H9 (cell line): ENCODE measurements around the gene STARD7. TPM values are rescaled to one million over a fixed set of nuclear protein-coding genes. Genes with fewer than 3 reads are reported as not detected.
A peak's percentile ranks its signal among the peaks of the same experiment; 100 is the strongest.

Experiments used
- DNase-seq: peaks from one replicate; pipeline ENCODE4 v3.0.0-alpha.2; 2017
- H2AFZ ChIP-seq: one replicate; pipeline ENCODE4 v1.6.1; 2013; ENCODE audit warnings: mild to moderate bottlenecking, low read length, control low read depth, moderate library complexity
- H2AK5ac ChIP-seq: 2 replicates; pipeline ENCODE4 v1.6.1; 2013; ENCODE audit warnings: low read length, control low read depth, mixed read lengths; ENCODE audit not compliant: insufficient read length
- H2BK120ac ChIP-seq: one replicate; pipeline ENCODE4 v1.6.1; 2013; ENCODE audit warnings: low read depth, mild to moderate bottlenecking, low read length, control low read depth, inconsistent platforms; ENCODE audit not compliant: poor library complexity, severe bottlenecking
- H2BK12ac ChIP-seq: 2 replicates; pipeline ENCODE4 v1.6.1; 2013; ENCODE audit warnings: low read length, control low read depth, mixed read lengths, low read depth; ENCODE audit not compliant: insufficient read length
- H2BK15ac ChIP-seq: 2 replicates; pipeline ENCODE4 v1.6.1; 2013; ENCODE audit warnings: low read depth, low read length, control low read depth
- H2BK20ac ChIP-seq: one replicate; pipeline ENCODE4 v1.6.1; 2013; ENCODE audit warnings: low read depth, mild to moderate bottlenecking, low read length, control low read depth, inconsistent platforms; ENCODE audit not compliant: poor library complexity, severe bottlenecking
- H2BK5ac ChIP-seq: 2 replicates; pipeline ENCODE4 v1.6.1; 2013; ENCODE audit warnings: low read length, control low read depth, mixed read lengths; ENCODE audit not compliant: insufficient read length
- H3K14ac ChIP-seq: 2 replicates; pipeline ENCODE4 v1.6.1; 2013; ENCODE audit warnings: low read length, control low read depth; ENCODE audit not compliant: insufficient read depth
- H3K18ac ChIP-seq: 2 replicates; pipeline ENCODE4 v1.6.1; 2013; ENCODE audit warnings: low read depth, mild to moderate bottlenecking, mixed read lengths, low read length, control low read depth; ENCODE audit not compliant: insufficient read length
- H3K23ac ChIP-seq: 2 replicates; pipeline ENCODE4 v1.6.1; 2013; ENCODE audit warnings: low read length, control low read depth, mixed read lengths, low read depth; ENCODE audit not compliant: insufficient read length
- H3K23me2 ChIP-seq: 2 replicates; pipeline ENCODE4 v1.6.1; 2013; ENCODE audit warnings: low read depth, mild to moderate bottlenecking, mixed read lengths, low read length, control low read depth; ENCODE audit not compliant: insufficient read length, poor library complexity, severe bottlenecking
- H3K27ac ChIP-seq: 2 replicates; pipeline ENCODE4 v1.5.1; 2013; ENCODE audit warnings: low read length, control low read depth, mixed read lengths, low read depth; ENCODE audit not compliant: insufficient read length
- H3K27me3 ChIP-seq: 2 replicates; pipeline ENCODE4 v1.6.1; 2013; ENCODE audit warnings: low read length, control low read depth, inconsistent platforms; ENCODE audit not compliant: insufficient read depth
- H3K4ac ChIP-seq: 2 replicates; pipeline ENCODE4 v1.6.1; 2013; ENCODE audit warnings: low read depth, mild to moderate bottlenecking, control low read depth, inconsistent platforms, low read length, moderate library complexity
- H3K4me1 ChIP-seq: 2 replicates; pipeline ENCODE4 v1.6.1; 2013; ENCODE audit warnings: low read length, control low read depth, inconsistent platforms; ENCODE audit not compliant: insufficient read depth
- H3K4me2 ChIP-seq: 2 replicates; pipeline ENCODE4 v1.6.1; 2013; ENCODE audit warnings: low read length, control low read depth, mixed read lengths; ENCODE audit not compliant: insufficient read length, insufficient read depth
- H3K56ac ChIP-seq: 2 replicates; pipeline ENCODE4 v1.6.1; 2013; ENCODE audit warnings: low read depth, mild to moderate bottlenecking, mixed read lengths, low read length, control low read depth; ENCODE audit not compliant: insufficient read length
- H3K79me1 ChIP-seq: 2 replicates; pipeline ENCODE4 v1.6.1; 2013; ENCODE audit warnings: low read depth, mild to moderate bottlenecking, moderate library complexity, low read length, control low read depth, inconsistent platforms; ENCODE audit not compliant: insufficient read depth, poor library complexity, severe bottlenecking
- H3K79me2 ChIP-seq: 2 replicates; pipeline ENCODE4 v1.6.1; 2013; ENCODE audit warnings: low read length, control low read depth, inconsistent platforms; ENCODE audit not compliant: insufficient read depth
- H3K9ac ChIP-seq: 2 replicates; pipeline ENCODE4 v1.6.1; 2013; ENCODE audit warnings: low read length, control low read depth, mixed read lengths; ENCODE audit not compliant: insufficient read length; ENCODE audit errors: extremely low read depth
- H3K9me3 ChIP-seq: one replicate; pipeline ENCODE4 v1.6.1; 2013; ENCODE audit warnings: low read depth, low read length, inconsistent platforms; ENCODE audit not compliant: control insufficient read depth
- H3T11ph ChIP-seq: one replicate; pipeline ENCODE4 v1.6.1; 2013; ENCODE audit warnings: mild to moderate bottlenecking, low read length, control low read depth, inconsistent platforms
- H4K20me1 ChIP-seq: one replicate; pipeline ENCODE4 v1.6.1; 2013; ENCODE audit not compliant: control insufficient read depth, insufficient read length, insufficient read depth
- H4K5ac ChIP-seq: 2 replicates; pipeline ENCODE4 v1.6.1; 2013; ENCODE audit warnings: low read depth, mild to moderate bottlenecking, mixed read lengths, low read length, control low read depth; ENCODE audit not compliant: insufficient read length
- H4K8ac ChIP-seq: replicated peaks from 2 replicates; pipeline ENCODE4 v1.6.1; 2013; ENCODE audit warnings: low read length, control low read depth, mixed read lengths, low read depth; ENCODE audit not compliant: insufficient read length
- H4K91ac ChIP-seq: 2 replicates; pipeline ENCODE4 v1.6.1; 2013; ENCODE audit warnings: low read depth, mild to moderate bottlenecking, moderate library complexity, mixed read lengths, low read length, control low read depth; ENCODE audit not compliant: insufficient read length
- H3K27ac Mint-ChIP-seq, 3 experiments: 2 replicates in 2 of 3; 3 replicates in 1 of 3; pipeline ENCODE4 v1.8.0; 2020 to 2021; ENCODE audit warnings: mixed read lengths in 3 of 3, mild to moderate bottlenecking in 1 of 3, moderate library complexity in 1 of 3
- H3K27me3 Mint-ChIP-seq: 2 replicates; pipeline ENCODE4 v1.8.0; 2021; ENCODE audit warnings: low read depth, mild to moderate bottlenecking, moderate library complexity, mixed read lengths
- H3K36me3 Mint-ChIP-seq, 3 experiments: 2 replicates in 2 of 3; 3 replicates in 1 of 3; pipeline ENCODE4 v1.8.0; 2020 to 2021; ENCODE audit warnings: low read depth in 3 of 3, mixed read lengths in 3 of 3; ENCODE audit not compliant: insufficient read depth in 1 of 3
- H3K4me1 Mint-ChIP-seq, 2 experiments: 2 replicates each; pipeline ENCODE4 v1.8.0; 2020; ENCODE audit warnings: mixed read lengths in 2 of 2
- H3K4me3 Mint-ChIP-seq, 2 experiments: 2 replicates in 1 of 2; 3 replicates in 1 of 2; pipeline ENCODE4 v1.8.0; 2020 to 2021; ENCODE audit warnings: mild to moderate bottlenecking in 2 of 2, mixed read lengths in 2 of 2, moderate library complexity in 1 of 2
- H3K9me3 Mint-ChIP-seq, 2 experiments: 2 replicates in 1 of 2; 3 replicates in 1 of 2; pipeline ENCODE4 v1.8.0; 2020; ENCODE audit warnings: mild to moderate bottlenecking in 2 of 2, mixed read lengths in 2 of 2, moderate library complexity in 1 of 2
- WGBS: extraction: QIAGEN DNeasy Blood & Tissue Kit; methylation state at CpG from one replicate; pipeline ENCODE4 v1.1.7; 2013; ENCODE audit warnings: missing lambda C conversion rate, low lambda C conversion rate, mixed read lengths; ENCODE audit not compliant: insufficient read length; ENCODE audit errors: extremely low coverage; 5-methylcytosine and 5-hydroxymethylcytosine counted together
- total RNA-seq: library from RNA; stranded (reverse); gene quantifications from 2 replicates; pipeline ENCODE4 v1.2.1, GENCODE V29; 2021
- TF ChIP-seq, protein P1 (sequence below): fragments of 200-600 bp; sonication (generic); conservative IDR thresholded peaks from 3 replicates; pipeline ENCODE4 v1.8.0; 2021; ENCODE audit warnings: antibody characterized with exemption, mild to moderate bottlenecking

Gene STARD7
- total RNA-seq, 1 experiment from 2014 or later = 212 TPM

GRCh38 chr2:96145848-96146152 is 62.8 kb downstream of the STARD7 start:
- Mint-ChIP-seq H3K27ac (no peak overlapping the region), H3K9me3 (no peaks in the 10 kb centered on the region), H3K27me3 (peaks cover 40% of the 10 kb centered on the region), H3K4me1 (peaks cover 20 to 41% of the 10 kb centered on the region in 2 experiments), H3K4me3 (peak overlapping the region; percentile 50 to 62; a peak in 4 of 5 replicates), H3K36me3 (peaks cover 0 to 18% (median 0%) of the 10 kb centered on the region in 3 experiments; a peak in 2 of 7 replicates)
- H4K20me1 ChIP-seq = no peaks in the 10 kb centered on the region
- no peak overlapping the region for H2BK120ac ChIP-seq
- no peak overlapping the region for H3K56ac ChIP-seq
- H3K27me3 ChIP-seq = no peaks in the 10 kb centered on the region; the same call in 1 of the 2 replicates
- no peaks in the 10 kb centered on the region for H3K9me3 ChIP-seq
- no peak overlapping the region for H3K4ac ChIP-seq
- H2BK5ac ChIP-seq = no peak overlapping the region
- H3K18ac ChIP-seq = no peak overlapping the region
- TF ChIP-seq, protein P1, sequence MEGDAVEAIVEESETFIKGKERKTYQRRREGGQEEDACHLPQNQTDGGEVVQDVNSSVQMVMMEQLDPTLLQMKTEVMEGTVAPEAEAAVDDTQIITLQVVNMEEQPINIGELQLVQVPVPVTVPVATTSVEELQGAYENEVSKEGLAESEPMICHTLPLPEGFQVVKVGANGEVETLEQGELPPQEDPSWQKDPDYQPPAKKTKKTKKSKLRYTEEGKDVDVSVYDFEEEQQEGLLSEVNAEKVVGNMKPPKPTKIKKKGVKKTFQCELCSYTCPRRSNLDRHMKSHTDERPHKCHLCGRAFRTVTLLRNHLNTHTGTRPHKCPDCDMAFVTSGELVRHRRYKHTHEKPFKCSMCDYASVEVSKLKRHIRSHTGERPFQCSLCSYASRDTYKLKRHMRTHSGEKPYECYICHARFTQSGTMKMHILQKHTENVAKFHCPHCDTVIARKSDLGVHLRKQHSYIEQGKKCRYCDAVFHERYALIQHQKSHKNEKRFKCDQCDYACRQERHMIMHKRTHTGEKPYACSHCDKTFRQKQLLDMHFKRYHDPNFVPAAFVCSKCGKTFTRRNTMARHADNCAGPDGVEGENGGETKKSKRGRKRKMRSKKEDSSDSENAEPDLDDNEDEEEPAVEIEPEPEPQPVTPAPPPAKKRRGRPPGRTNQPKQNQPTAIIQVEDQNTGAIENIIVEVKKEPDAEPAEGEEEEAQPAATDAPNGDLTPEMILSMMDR = no peak
- no peak overlapping the region for H3K14ac ChIP-seq
- no peaks in the 10 kb centered on the region for H3K79me2 ChIP-seq
- no peak overlapping the region for H2BK20ac ChIP-seq
- no peak overlapping the region for H3K27ac ChIP-seq
- no peak overlapping the region for H2AK5ac ChIP-seq
- peak; percentile 20 for DNase-seq
- no peak overlapping the region for H4K91ac ChIP-seq
- H2BK15ac ChIP-seq = no peak overlapping the region
- H3K4me1 ChIP-seq = no peaks in the 10 kb centered on the region; the same call in 1 of the 2 replicates
- H3K23me2 ChIP-seq = peaks cover 6% of the 10 kb centered on the region
- no peak overlapping the region for H3K23ac ChIP-seq
- no peak overlapping the region for H3T11ph ChIP-seq
- H4K8ac ChIP-seq = no peak overlapping the region
- H4K5ac ChIP-seq = no peak overlapping the region
- WGBS = no CpG with 5 or more reads among the region's 3 CpGs
- H3K79me1 ChIP-seq = no peaks in the 10 kb centered on the region
- no peak overlapping the region for H2AFZ ChIP-seq
- H3K4me2 ChIP-seq = no peak overlapping the region
- no peak overlapping the region for H2BK12ac ChIP-seq
- no peak overlapping the region for H3K9ac ChIP-seq
